Measurements from ENCODE around the gene SNX20. TPM values are rescaled to one million over a fixed set of nuclear protein-coding genes. Genes with fewer than 3 reads are reported as not detected.

Gene SNX20
- total and polyA plus RNA-seq, 9 donors: 0.38 to 2.7 (median 0.82) TPM

DNA sequence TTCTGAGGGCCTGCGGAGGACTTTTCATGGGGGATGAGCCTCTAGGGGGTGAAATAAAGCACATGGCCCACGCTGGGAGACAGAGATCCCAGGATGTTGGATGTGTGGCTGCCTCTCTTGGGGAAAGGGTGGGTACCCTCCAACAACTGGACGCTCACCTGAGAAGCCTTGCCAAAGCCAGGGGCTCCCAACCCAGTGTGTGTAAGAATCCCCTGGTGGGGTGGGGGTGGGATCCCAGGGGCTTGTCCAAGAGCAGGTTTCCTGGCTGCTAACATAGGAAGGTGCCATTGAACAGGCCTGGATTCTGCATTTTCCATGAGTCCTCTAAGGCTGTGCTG lies 587 bp downstream of the SNX20 start:
- Histone ChIP-seq H3K36me3 (no peaks in the 10 kb centered on the region), H3K9me3 (no peaks in the 10 kb centered on the region), H3K27me3 (no peaks in the 10 kb centered on the region), H3K4me1 (ENCODE audit: insufficient read depth) (no peaks in the 10 kb centered on the region), H3K4me3 (no peak overlapping the region), H3K27ac (no peak overlapping the region)
- TF ChIP-seq POLR2A (IDR thresholded peaks at IDR 0.05) (no peak), EP300 (IDR thresholded peaks at IDR 0.05) (no peak)
- TF ChIP-seq, protein P1, sequence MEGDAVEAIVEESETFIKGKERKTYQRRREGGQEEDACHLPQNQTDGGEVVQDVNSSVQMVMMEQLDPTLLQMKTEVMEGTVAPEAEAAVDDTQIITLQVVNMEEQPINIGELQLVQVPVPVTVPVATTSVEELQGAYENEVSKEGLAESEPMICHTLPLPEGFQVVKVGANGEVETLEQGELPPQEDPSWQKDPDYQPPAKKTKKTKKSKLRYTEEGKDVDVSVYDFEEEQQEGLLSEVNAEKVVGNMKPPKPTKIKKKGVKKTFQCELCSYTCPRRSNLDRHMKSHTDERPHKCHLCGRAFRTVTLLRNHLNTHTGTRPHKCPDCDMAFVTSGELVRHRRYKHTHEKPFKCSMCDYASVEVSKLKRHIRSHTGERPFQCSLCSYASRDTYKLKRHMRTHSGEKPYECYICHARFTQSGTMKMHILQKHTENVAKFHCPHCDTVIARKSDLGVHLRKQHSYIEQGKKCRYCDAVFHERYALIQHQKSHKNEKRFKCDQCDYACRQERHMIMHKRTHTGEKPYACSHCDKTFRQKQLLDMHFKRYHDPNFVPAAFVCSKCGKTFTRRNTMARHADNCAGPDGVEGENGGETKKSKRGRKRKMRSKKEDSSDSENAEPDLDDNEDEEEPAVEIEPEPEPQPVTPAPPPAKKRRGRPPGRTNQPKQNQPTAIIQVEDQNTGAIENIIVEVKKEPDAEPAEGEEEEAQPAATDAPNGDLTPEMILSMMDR (IDR thresholded peaks at IDR 0.05): no peak
- WGBS, 3 donors: 86 to 90% (median 86%) methylated on average over 3 of the region's 3 CpGs
- no peak for DNase-seq
- intact Hi-C loops (cut with DNase I): no loop called here

DNA sequence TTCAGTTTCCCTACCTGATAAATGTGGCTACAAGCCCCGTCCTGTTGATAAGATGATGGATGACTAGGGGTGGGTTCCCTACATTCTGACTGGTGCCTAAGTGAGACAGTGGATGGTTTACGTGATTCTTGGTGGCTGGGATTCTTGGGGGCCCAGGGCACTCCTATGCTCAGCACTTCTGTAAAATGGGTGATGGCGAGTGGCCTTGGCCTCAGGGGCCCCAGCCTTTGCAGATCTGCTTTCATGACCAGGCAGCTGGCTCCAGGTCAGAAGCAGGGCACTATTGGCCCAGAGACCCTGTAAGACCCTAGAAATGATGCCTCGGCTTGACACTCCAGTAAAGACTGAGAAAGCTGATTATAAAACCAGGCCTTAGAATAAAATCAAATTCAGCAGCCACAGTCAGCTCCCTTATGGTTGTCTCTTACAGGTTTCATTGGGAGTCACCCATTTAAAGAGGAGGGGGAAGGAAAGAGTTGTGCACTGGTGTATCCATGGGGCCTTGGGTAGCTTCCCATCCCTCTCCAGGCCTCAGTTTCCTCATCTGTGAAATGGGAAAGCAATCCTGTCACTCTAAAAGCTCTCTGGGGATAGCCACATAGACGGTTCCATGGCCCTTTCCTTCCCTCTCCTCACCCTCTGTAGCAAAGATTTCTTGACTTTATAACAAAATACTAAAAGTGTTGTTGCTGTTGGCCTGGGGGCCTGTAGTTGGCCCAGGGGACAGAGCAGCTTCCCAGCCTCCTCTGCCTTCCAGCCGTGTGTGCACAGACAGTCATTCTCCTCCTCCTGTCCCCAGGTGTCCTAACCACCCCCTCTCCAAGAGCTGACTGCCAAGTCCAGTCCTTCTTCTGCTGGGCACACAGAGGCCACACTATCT lies 1.2 kb downstream of the SNX20 start:
- H3K27ac ChIP-seq: no peak overlapping the region
- no peak for TF ChIP-seq POLR2A (IDR thresholded peaks at IDR 0.05)
- TF ChIP-seq EP300 (IDR thresholded peaks at IDR 0.05): no peak
- TF ChIP-seq, protein P1 (IDR thresholded peaks at IDR 0.05): no peak
- no peak for DNase-seq
- H3K27me3 ChIP-seq: no peaks in the 10 kb centered on the region
- intact Hi-C loops (cut with DNase I): loop anchor here in 1 of 4 donors (10.0 kb wide), 1 partner anchor 125 kb away; no protein-coding TSS in a partner anchor
- no peaks in the 10 kb centered on the region for H3K4me1 ChIP-seq (ENCODE audit: insufficient read depth)
- no peaks in the 10 kb centered on the region for H3K36me3 ChIP-seq
- H3K4me3 ChIP-seq: no peak overlapping the region
- H3K9me3 ChIP-seq: no peaks in the 10 kb centered on the region
- 85 to 90% (median 89%) methylated on average over 6 of the region's 6 CpGs for WGBS, 3 donors

DNA sequence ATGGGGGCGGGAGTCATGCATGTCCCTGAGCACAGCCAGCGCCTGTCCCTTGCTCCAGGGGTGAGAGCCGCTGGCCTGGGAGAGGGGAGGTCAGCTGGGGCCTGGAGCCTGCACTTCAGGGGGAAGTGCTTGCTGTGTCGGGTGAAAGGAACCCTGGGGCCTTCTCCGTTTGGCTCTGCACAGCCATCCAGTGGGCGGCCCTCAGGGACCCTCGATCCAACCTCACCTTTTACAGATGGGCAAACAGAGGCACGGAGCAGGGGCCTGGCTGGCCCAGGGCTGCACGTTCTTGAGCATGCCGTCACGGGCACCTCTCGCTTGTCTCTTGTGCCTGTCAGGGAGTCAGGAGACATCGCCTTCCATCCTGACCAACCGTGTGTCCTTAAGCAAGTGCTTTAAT lies 1.8 kb downstream of the SNX20 start:
- intact Hi-C loops (cut with DNase I): loop anchor here in 1 of 4 donors (10.0 kb wide), 1 partner anchor 126 kb away; no protein-coding TSS in a partner anchor
- Histone ChIP-seq H3K36me3 (no peaks in the 10 kb centered on the region), H3K4me1 (ENCODE audit: insufficient read depth) (no peaks in the 10 kb centered on the region), H3K4me3 (no peak overlapping the region), H3K27ac (no peak overlapping the region), H3K27me3 (no peaks in the 10 kb centered on the region), H3K9me3 (no peaks in the 10 kb centered on the region)
- 86 to 94% (median 90%) methylated on average over 14 of the region's 14 CpGs for WGBS, 3 donors
- no peak for DNase-seq
- TF ChIP-seq, protein P1 (IDR thresholded peaks at IDR 0.05): no peak
- TF ChIP-seq EP300 (IDR thresholded peaks at IDR 0.05) (no peak), POLR2A (IDR thresholded peaks at IDR 0.05) (no peak)

DNA sequence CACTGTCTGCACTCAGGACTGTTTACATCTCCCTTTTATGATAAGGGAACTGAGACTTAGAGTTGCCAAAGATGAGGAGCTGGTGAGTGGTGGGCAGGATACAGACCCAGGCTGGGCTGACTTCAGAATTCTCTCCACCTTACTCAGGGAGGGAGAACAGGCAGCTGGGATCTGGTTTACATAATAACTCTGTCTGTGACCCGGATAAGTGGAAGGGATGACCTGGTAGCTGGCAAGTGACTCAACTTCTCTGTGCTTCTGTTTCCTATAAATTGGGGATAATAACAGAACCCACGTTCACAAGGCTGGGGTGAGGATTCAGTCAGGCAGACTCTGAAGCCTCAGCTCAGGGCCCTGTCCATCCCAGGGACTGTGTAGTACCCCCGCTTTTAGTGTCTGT lies 2.6 kb downstream of the SNX20 start:
- intact Hi-C loops (cut with DNase I): loop anchor here in 1 of 4 donors (10.0 kb wide), 1 partner anchor 126 kb away; no protein-coding TSS in a partner anchor
- Histone ChIP-seq H3K9me3 (no peaks in the 10 kb centered on the region), H3K27me3 (no peaks in the 10 kb centered on the region), H3K36me3 (no peaks in the 10 kb centered on the region), H3K27ac (no peak overlapping the region), H3K4me3 (no peak overlapping the region), H3K4me1 (ENCODE audit: insufficient read depth) (no peaks in the 10 kb centered on the region)
- TF ChIP-seq, protein P1 (IDR thresholded peaks at IDR 0.05): no peak
- TF ChIP-seq EP300 (IDR thresholded peaks at IDR 0.05) (no peak), POLR2A (IDR thresholded peaks at IDR 0.05) (no peak)
- DNase-seq: no peak
- 41 to 48% (median 44%) methylated on average over 3 of the region's 3 CpGs for WGBS, 3 donors

All from ovary (tissue), 9 donors.